ENCODE data around the gene C1orf50.

C1orf50 gene

DNA sequence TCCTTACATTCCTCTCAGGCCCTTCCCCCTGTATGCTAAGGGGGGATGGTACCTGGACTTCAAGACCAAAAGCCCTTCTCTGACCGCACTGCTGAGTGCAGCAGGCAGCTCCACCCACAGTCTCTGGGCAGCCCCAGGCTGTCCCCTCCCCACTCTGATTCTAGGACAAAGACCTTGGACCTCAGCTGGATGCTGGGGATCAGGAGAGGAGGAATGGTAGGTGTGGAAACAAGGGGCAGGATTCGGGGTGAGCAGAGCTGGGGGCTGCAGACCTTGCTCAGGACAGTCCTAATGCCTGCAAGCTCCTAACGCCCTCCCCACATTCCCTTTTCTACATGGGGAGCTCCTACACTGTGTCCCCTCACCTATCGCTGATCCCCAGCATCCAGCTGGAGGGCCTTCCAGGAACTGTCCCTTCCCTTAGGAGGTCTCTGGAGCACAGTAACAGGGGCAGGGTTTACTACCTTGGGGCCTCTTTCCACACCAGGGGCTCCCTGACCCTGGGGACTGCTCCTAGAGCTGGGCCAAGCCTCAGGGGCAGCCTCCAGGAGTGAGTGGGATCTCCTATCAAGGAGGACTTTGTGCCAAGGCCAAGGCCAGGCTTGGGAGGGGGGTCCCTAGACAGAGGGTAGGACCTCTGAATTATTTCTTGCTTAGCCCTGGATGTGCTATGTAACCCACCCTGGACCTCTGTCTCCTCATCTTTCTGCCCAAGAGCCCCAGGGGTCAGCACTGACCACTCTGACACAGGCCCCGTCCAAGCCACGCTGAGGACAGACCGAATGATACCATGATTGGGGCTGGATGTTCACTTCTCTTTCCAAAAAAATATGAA, 32.6 kb upstream of the C1orf50 start:
- Histone ChIP-seq H3K27me3 (ENCODE audit: control insufficient read depth in 1 of 2, insufficient read depth in 2 of 2, low read length in 2 of 2) (no peaks in the 10 kb centered on the region), H3K4me3 (ENCODE audit: low read depth in 1 of 2, low read length in 2 of 2) (no peak overlapping the region), H3K27ac (ENCODE audit: low read depth, low read length) (no peak overlapping the region), H3K9ac (ENCODE audit: low read length) (no peak overlapping the region), H3K9me3 (ENCODE audit: low read length) (no peaks in the 10 kb centered on the region), H3K4me1 (ENCODE audit: insufficient read depth, low read length) (no peaks in the 10 kb centered on the region), H3K36me3 (ENCODE audit: insufficient read depth, low read length) (no peaks in the 10 kb centered on the region)

DNA sequence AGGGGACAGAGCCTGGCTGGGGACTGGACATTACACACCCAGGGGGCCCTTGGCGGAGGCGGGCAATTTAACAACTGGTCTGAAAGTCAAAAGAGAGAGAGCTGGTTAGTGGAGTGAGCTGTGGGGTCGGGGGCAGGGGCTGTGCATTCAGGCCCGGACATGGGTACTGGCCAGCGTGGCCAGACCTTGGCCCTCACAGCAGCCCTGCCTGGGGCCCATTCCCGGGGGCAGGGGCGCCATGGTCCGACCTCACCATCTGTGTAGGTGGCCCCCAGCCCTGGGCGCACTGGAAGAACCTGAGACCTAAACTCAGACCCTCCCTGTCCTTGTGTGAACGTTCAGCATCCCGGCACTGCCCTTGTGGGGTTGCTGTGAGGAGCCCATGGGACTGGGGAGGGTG, 32.0 kb upstream of the C1orf50 start:
- H3K4me3 ChIP-seq (ENCODE audit: low read depth in 1 of 2, low read length in 2 of 2) = no peak overlapping the region
- H3K36me3 ChIP-seq (ENCODE audit: insufficient read depth, low read length) = no peaks in the 10 kb centered on the region
- H3K27me3 ChIP-seq (ENCODE audit: control insufficient read depth in 1 of 2, insufficient read depth in 2 of 2, low read length in 2 of 2) = no peaks in the 10 kb centered on the region
- H3K4me1 ChIP-seq (ENCODE audit: insufficient read depth, low read length) = no peaks in the 10 kb centered on the region
- H3K9me3 ChIP-seq (ENCODE audit: low read length) = no peaks in the 10 kb centered on the region
- no peak overlapping the region for H3K9ac ChIP-seq (ENCODE audit: low read length)
- H3K27ac ChIP-seq (ENCODE audit: low read depth, low read length) = no peak overlapping the region

DNA sequence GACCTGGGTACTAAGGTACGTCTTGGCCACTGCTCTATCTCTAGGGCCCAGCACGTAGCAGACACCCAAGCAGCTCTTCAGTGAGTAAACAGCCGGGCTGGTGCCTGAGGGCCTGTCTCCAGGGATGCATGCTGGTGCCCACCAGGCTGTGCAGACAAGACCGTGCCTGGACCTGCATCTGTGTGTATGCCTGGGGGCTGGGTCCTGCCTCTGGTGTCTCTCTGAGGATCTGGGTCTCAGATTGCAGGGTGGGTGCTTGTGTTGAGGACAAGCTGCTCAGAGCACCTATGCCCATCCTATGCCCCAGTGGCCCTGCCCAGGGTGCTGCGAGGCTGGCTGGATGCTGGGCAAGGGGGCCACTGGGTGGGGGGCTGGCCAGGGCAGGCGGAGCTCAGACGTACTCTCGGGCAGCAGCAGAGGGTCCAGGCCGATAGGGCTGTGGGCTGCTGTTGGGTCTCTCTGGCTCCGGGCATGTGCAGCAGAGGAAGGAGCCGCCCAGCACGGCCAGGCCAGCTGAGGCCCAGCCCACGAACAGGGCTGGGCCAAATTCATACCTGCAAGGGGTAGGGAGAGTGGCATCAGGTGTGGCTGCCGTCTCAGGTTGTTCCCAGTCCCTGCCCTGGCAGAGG, 31.5 kb upstream of the C1orf50 start:
- Histone ChIP-seq H3K4me1 (ENCODE audit: insufficient read depth, low read length) (no peaks in the 10 kb centered on the region), H3K27me3 (ENCODE audit: control insufficient read depth in 1 of 2, insufficient read depth in 2 of 2, low read length in 2 of 2) (no peaks in the 10 kb centered on the region), H3K9me3 (ENCODE audit: low read length) (no peaks in the 10 kb centered on the region), H3K9ac (ENCODE audit: low read length) (no peak overlapping the region), H3K36me3 (ENCODE audit: insufficient read depth, low read length) (no peaks in the 10 kb centered on the region), H3K4me3 (ENCODE audit: low read depth in 1 of 2, low read length in 2 of 2) (no peak overlapping the region), H3K27ac (ENCODE audit: low read depth, low read length) (no peak overlapping the region)

DNA sequence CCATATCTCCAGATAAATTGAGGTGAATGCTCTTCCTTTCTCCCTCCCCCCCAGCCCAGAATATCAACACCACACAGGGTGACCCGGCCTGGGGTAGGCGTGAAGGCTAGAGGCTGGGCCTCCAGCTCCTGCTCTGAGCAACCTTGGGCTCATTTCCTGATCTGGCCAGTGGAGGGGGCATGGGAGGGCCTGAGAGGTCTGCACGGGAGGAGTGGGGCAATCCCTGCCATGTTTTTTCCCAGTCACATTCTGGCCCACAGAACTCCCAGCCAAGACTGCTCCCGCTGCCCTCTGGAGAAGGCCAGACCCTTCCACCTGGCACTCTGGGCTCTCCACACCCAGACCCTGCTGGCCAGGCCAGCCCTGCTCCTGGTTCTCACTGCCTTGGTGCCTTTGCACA, 30.9 kb upstream of the C1orf50 start:
- no peaks in the 10 kb centered on the region for H3K27me3 ChIP-seq (ENCODE audit: control insufficient read depth in 1 of 2, insufficient read depth in 2 of 2, low read length in 2 of 2)
- H3K9me3 ChIP-seq (ENCODE audit: low read length) = no peaks in the 10 kb centered on the region
- no peaks in the 10 kb centered on the region for H3K36me3 ChIP-seq (ENCODE audit: insufficient read depth, low read length)
- no peak overlapping the region for H3K9ac ChIP-seq (ENCODE audit: low read length)
- no peak overlapping the region for H3K27ac ChIP-seq (ENCODE audit: low read depth, low read length)
- no peaks in the 10 kb centered on the region for H3K4me1 ChIP-seq (ENCODE audit: insufficient read depth, low read length)
- no peak overlapping the region for H3K4me3 ChIP-seq (ENCODE audit: low read depth in 1 of 2, low read length in 2 of 2)

DNA sequence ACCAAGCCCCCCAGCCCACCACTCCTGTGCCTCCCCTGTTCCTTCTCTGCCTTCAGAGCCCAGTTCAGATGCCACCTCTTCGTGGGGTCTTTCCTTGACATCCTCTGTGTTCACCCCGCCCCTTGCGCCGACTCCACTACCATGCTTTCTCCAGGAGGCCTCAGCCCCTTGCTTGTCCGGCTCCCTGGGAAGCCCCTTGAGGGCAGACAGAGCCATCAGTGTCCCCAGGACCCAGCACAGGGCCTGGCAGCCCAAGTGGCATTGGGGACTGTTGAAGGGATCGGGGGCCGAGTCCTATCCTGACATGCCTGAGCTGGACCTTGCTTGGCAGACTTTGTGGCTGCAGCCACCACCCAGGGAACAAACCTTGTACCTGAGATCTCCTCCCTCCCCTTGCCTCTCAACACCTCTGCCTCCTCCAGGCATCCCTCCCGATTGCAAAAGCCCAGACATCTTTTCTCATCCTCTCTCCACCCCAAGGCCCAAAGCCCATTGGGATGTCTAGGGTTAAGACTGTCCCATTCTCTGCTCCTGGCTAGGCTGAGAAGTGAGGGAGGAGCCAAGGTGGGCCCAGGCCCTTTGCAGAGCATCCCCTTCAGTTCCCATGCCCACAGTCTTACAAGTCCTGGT, 30.4 kb upstream of the C1orf50 start:
- H3K36me3 ChIP-seq (ENCODE audit: insufficient read depth, low read length) = no peaks in the 10 kb centered on the region
- H3K4me1 ChIP-seq (ENCODE audit: insufficient read depth, low read length) = no peaks in the 10 kb centered on the region
- H3K9me3 ChIP-seq (ENCODE audit: low read length) = no peaks in the 10 kb centered on the region
- no peak overlapping the region for H3K9ac ChIP-seq (ENCODE audit: low read length)
- no peak overlapping the region for H3K4me3 ChIP-seq (ENCODE audit: low read depth in 1 of 2, low read length in 2 of 2)
- H3K27ac ChIP-seq (ENCODE audit: low read depth, low read length) = no peak overlapping the region
- no peaks in the 10 kb centered on the region for H3K27me3 ChIP-seq (ENCODE audit: control insufficient read depth in 1 of 2, insufficient read depth in 2 of 2, low read length in 2 of 2)

DNA sequence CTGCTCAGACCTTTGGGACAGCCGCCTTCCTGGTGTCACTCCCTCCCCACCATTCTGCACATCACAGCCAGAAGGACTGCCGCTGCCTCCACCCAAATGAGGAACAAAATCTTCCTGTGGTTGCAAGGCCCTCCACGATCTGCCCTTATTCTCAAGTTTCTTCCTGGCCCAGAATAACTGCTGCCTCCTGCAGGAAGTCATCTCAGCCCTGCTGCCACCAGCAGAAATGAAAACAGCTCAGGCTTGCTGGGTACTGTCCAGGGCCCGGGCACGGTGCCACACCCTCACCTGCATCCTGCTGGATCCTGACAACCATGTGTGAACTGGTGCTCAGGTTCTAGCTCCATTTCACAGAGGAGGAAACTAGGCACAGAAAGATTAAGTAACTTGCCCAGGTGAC, 29.8 kb upstream of the C1orf50 start:
- Histone ChIP-seq H3K9me3 (ENCODE audit: low read length) (no peaks in the 10 kb centered on the region), H3K36me3 (ENCODE audit: insufficient read depth, low read length) (no peaks in the 10 kb centered on the region), H3K27ac (ENCODE audit: low read depth, low read length) (no peak overlapping the region), H3K27me3 (ENCODE audit: control insufficient read depth in 1 of 2, insufficient read depth in 2 of 2, low read length in 2 of 2) (no peaks in the 10 kb centered on the region), H3K4me1 (ENCODE audit: insufficient read depth, low read length) (no peaks in the 10 kb centered on the region), H3K4me3 (ENCODE audit: low read depth in 1 of 2, low read length in 2 of 2) (no peak overlapping the region), H3K9ac (ENCODE audit: low read length) (no peak overlapping the region)

DNA sequence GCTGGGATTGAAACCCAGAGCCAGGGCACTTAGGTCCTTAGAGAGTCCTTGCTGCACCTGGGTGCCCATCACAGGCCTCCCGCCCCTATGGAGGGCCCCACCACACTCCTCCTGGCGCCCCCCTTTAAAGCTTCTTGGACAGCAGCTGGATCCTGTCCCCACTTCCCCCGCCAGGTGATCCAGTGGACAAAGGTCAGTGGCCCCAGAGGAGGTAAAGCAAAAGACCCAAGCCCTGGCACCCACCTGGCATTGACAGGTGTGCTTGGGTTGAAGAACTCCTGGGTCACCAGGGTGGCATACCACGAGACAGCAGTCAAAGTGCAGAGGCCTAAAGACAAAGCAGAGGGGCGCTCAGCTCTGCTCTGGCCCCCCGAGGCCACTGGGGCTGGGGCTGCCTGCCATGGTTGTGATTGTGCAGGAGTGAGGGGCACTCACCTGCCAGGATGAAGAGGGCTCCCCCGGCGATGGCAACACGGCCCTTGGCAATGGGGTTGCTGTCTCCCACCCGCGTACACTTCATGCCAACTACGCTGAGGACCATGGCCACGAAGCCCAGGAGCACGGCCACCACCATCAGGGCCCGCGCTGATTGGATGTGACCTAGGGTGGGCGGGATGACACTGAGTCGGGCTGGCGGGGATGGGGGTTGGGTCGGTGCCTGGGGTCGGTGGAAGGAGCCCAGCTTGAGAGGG, 28.9 kb upstream of the C1orf50 start:
- Histone ChIP-seq H3K9me3 (ENCODE audit: low read length) (no peaks in the 10 kb centered on the region), H3K36me3 (ENCODE audit: insufficient read depth, low read length) (no peaks in the 10 kb centered on the region), H3K27ac (ENCODE audit: low read depth, low read length) (no peak overlapping the region), H3K27me3 (ENCODE audit: control insufficient read depth in 1 of 2, insufficient read depth in 2 of 2, low read length in 2 of 2) (no peaks in the 10 kb centered on the region), H3K4me3 (ENCODE audit: low read depth in 1 of 2, low read length in 2 of 2) (no peak overlapping the region), H3K9ac (ENCODE audit: low read length) (no peak overlapping the region), H3K4me1 (ENCODE audit: insufficient read depth, low read length) (no peaks in the 10 kb centered on the region)

DNA sequence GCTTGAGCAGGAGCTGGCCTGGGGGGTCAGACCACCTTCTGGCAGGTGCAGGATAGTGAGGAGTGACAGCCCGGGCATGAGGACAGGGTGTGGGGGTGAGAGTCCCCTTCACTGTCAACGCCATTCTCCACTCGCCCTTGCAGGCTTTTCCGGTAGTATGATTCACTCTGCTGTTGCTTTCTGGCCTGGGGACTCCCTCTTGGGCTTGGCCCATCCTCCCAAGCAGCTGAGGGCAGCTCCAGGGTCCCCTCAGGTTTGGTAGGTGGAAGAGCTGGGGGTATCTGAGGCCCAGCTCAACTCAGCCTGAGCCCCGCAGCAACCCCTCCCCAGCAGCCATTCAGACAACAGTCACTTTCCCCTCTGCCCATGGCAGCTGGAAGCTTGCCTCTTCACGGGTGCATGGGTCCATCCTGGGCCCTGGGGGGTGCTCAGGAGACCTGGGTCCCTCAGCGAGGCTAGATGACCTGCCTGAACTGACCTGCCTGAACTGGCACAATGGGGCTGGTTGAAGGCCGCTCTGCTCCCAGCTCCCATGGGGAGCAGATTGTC, 28.3 kb upstream of the C1orf50 start:
- no peaks in the 10 kb centered on the region for H3K36me3 ChIP-seq (ENCODE audit: insufficient read depth, low read length)
- no peaks in the 10 kb centered on the region for H3K4me1 ChIP-seq (ENCODE audit: insufficient read depth, low read length)
- H3K27ac ChIP-seq (ENCODE audit: low read depth, low read length) = no peak overlapping the region
- H3K27me3 ChIP-seq (ENCODE audit: control insufficient read depth in 1 of 2, insufficient read depth in 2 of 2, low read length in 2 of 2) = no peaks in the 10 kb centered on the region
- H3K9ac ChIP-seq (ENCODE audit: low read length) = no peak overlapping the region
- H3K9me3 ChIP-seq (ENCODE audit: low read length) = no peaks in the 10 kb centered on the region
- H3K4me3 ChIP-seq (ENCODE audit: low read depth in 1 of 2, low read length in 2 of 2) = no peak overlapping the region

DNA sequence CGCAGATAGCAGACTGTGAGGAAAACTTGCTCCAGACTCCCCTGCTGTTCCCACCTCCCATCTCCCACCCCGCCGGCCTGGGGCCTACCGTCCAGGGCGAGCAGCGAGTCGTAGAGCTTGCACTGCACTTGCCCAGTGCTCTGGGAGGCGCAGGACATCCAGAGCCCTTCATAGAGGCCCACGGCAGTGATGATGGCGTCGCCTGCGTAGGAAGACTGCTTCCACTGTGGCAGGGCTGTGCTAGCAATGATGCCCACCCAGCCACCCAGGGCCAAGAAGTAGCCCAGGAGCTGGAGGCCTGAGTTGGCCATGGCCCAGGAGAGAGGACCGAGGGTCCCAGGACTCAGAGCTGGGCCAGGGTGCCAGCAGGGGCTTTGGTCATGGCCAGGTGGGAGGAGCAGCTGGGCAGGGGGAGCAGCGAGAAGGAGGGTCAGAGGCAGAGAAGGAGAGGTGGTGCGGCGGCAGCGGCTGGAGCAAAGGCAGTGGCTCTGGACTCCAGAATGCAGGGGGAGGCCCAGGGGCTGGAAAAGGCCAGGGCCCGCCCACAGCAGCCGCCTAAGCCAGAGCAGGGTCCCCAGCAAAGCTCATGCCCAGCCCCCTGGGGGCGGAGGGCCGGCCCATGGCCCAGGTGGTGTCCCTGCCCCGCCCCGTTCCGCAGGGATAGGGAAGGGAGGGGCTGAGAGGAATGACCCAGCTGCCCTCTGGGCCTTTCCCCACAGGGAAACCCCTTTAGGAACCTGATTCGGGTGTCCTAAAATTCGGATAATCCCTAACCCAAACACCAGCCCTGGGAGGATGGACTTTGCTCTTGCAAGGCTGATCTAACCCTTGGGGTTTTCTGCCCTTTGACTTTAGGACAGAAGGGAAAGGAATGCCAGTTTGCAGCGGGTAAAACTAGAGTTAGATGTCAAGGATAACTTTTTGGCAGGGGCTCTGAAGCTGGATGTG, 27.0 kb upstream of the C1orf50 start, which contains the start of gene CLDN19:
Gene CLDN19, minus strand, starts transcription at position 484 of the 948 bp plus-strand sequence. Its CDS starts 173 bp downstream, at position 311.
- Histone ChIP-seq H3K4me3 (ENCODE audit: low read depth in 1 of 2, low read length in 2 of 2) (no peak within 1 kb of the TSS), H3K27me3 (ENCODE audit: control insufficient read depth in 1 of 2, insufficient read depth in 2 of 2, low read length in 2 of 2) (no peaks in the 10 kb centered on the region), H3K9me3 (ENCODE audit: low read length) (no peaks in the 10 kb centered on the region), H3K4me1 (ENCODE audit: insufficient read depth, low read length) (no peaks in the 10 kb centered on the region), H3K36me3 (ENCODE audit: insufficient read depth, low read length) (no peaks in the 10 kb centered on the region), H3K27ac (ENCODE audit: low read depth, low read length) (no peak within 1 kb of the TSS), H3K9ac (ENCODE audit: low read length) (no peak within 1 kb of the TSS)

DNA sequence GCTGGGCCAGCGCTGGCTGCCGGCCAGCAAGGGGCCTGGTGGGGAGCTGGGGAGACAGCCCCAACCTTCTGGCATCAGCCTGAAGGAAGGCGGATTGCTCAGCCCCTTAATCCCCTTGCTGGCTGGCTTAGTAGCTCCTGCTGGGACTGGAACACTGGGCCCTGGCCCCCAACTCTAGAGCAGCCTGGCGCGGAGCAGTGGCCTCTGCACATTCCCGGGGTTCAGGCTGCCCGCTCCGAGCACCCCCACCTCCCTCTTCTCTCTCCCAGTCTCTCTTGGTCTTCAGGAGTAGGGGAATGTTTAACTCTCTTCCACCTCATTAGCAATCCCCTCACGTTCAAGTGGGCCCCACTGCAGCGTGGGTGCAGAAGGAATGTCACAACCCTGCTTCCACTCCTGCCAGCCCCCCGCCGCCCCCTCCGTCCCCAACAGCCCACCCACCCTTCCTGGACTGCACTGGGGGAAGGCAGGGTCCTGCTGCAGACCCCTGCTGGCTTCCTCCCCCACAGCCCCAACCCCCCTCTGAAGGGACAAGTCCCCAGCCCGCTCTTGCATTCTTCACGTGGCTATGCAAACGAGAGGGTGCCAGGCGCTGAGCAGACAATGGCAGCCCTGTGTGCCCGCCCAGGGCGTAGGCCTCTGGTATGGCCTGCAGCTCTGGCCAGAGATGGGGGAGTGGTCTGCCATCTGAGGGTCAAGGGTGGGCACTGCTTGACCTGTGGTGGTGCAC, 26.0 kb upstream of the C1orf50 start:
- Histone ChIP-seq H3K27ac (ENCODE audit: low read depth, low read length) (no peak overlapping the region), H3K9me3 (ENCODE audit: low read length) (no peaks in the 10 kb centered on the region), H3K27me3 (ENCODE audit: control insufficient read depth in 1 of 2, insufficient read depth in 2 of 2, low read length in 2 of 2) (no peaks in the 10 kb centered on the region), H3K4me1 (ENCODE audit: insufficient read depth, low read length) (no peaks in the 10 kb centered on the region), H3K36me3 (ENCODE audit: insufficient read depth, low read length) (peaks cover 3% of the 10 kb centered on the region), H3K4me3 (ENCODE audit: low read depth in 1 of 2, low read length in 2 of 2) (no peak overlapping the region), H3K9ac (ENCODE audit: low read length) (no peak overlapping the region)

Data from muscle layer of colon (tissue), 2 donors.